ENCODE data around the gene TMEM181. TPM values are rescaled to one million over a fixed set of nuclear protein-coding genes. Genes with fewer than 3 reads are reported as not detected.
A peak's percentile ranks its signal among the peaks of the same experiment; 100 is the strongest.
"Not testable (repeated sequence)": the region's sequence is repeated elsewhere in the genome, so short reads cannot be mapped to it uniquely, and the experiment has no call there.

The TMEM181 gene
- total RNA-seq, 6 experiments from 2014 or later, result 11.3 to 14.0 (median 12.5) TPM

GRCh38 chr6:158611541-158612370, 51.9 kb downstream of the TMEM181 start:
- 53% methylated on average over 12 of the region's 14 CpGs for WGBS (ENCODE audit: insufficient coverage, low coverage, low lambda C conversion rate, missing lambda C conversion rate)
- no peak overlapping the region for H3K27ac ChIP-seq
- no peak overlapping the region for H3K4me3 ChIP-seq
- H3K36me3 ChIP-seq, result peaks cover 0 to 22% (median 10%) of the 10 kb centered on the region in 4 donors
- no peaks in the 10 kb centered on the region for H3K9me3 ChIP-seq
- H3K27me3 ChIP-seq, result no peaks in the 10 kb centered on the region
- no peaks in the 10 kb centered on the region for H3K4me1 ChIP-seq
- TF ChIP-seq POLR2A (IDR thresholded peaks at IDR 0.05), result no peak
- TF ChIP-seq, protein P1, sequence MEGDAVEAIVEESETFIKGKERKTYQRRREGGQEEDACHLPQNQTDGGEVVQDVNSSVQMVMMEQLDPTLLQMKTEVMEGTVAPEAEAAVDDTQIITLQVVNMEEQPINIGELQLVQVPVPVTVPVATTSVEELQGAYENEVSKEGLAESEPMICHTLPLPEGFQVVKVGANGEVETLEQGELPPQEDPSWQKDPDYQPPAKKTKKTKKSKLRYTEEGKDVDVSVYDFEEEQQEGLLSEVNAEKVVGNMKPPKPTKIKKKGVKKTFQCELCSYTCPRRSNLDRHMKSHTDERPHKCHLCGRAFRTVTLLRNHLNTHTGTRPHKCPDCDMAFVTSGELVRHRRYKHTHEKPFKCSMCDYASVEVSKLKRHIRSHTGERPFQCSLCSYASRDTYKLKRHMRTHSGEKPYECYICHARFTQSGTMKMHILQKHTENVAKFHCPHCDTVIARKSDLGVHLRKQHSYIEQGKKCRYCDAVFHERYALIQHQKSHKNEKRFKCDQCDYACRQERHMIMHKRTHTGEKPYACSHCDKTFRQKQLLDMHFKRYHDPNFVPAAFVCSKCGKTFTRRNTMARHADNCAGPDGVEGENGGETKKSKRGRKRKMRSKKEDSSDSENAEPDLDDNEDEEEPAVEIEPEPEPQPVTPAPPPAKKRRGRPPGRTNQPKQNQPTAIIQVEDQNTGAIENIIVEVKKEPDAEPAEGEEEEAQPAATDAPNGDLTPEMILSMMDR (IDR thresholded peaks at IDR 0.05), result no peak
- no peak for DNase-seq
- ATAC-seq, result peak in 1 of 4 donors; percentile 18
- intact Hi-C loops (cut with DNase I), result no loop called here

DNA sequence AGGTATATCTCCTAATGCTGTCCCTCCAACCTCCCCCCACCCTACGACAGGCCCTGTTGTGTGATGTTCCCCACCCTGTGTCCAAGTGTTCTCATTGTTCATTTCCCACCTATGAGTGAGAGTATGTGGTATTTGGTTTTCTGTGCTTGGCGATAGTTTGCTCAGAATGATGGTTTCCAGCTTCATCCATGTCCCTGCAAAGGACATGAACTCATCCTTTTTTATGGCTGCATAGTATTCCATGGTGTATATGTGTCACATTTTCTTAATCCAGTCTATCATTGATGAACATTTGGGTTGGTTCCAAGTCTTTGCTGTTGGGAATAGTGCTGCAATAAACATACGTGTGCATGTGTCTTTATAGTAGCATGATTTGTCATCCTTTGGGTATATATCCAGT, 54.7 kb downstream of the TMEM181 start:
- H3K36me3 ChIP-seq; H3K4me1 ChIP-seq; intact Hi-C loops (cut with DNase I); H3K27ac ChIP-seq; H3K4me3 ChIP-seq; H3K27me3 ChIP-seq; H3K9me3 ChIP-seq; ATAC-seq; DNase-seq: not testable (repeated sequence)
- WGBS (ENCODE audit: insufficient coverage, low coverage, low lambda C conversion rate, missing lambda C conversion rate), result 90% methylated on average over 3 of the region's 3 CpGs

- H3K4me3 ChIP-seq; H3K36me3 ChIP-seq; H3K4me1 ChIP-seq; H3K9me3 ChIP-seq; intact Hi-C loops (cut with DNase I); H3K27me3 ChIP-seq; ATAC-seq; H3K27ac ChIP-seq; DNase-seq: not testable (repeated sequence)
- 100% methylated on average over 3 of the region's 3 CpGs for WGBS (ENCODE audit: insufficient coverage, low coverage, low lambda C conversion rate, missing lambda C conversion rate)
Observed at GRCh38 chr6:158618289-158618688, 58.4 kb downstream of the TMEM181 start.

GRCh38 chr6:158619922-158620801, 60.3 kb downstream of the TMEM181 start:
- Histone ChIP-seq H3K4me3 (no peak overlapping the region), H3K36me3 (no peaks in the 10 kb centered on the region), H3K4me1 (no peaks in the 10 kb centered on the region), H3K9me3 (no peaks in the 10 kb centered on the region), H3K27me3 (no peaks in the 10 kb centered on the region), H3K27ac (no peak overlapping the region)
- WGBS (ENCODE audit: insufficient coverage, low coverage, low lambda C conversion rate, missing lambda C conversion rate), result 85% methylated on average over 8 of the region's 17 CpGs
- peak in 1 of 3 donors; percentile 12 for DNase-seq
- intact Hi-C loops (cut with DNase I), result no loop called here
- peak; percentile 31 to 64 (median 54) for ATAC-seq
- no peak for TF ChIP-seq POLR2A (IDR thresholded peaks at IDR 0.05)
- TF ChIP-seq, protein P1 (IDR thresholded peaks at IDR 0.05), result no peak

DNA sequence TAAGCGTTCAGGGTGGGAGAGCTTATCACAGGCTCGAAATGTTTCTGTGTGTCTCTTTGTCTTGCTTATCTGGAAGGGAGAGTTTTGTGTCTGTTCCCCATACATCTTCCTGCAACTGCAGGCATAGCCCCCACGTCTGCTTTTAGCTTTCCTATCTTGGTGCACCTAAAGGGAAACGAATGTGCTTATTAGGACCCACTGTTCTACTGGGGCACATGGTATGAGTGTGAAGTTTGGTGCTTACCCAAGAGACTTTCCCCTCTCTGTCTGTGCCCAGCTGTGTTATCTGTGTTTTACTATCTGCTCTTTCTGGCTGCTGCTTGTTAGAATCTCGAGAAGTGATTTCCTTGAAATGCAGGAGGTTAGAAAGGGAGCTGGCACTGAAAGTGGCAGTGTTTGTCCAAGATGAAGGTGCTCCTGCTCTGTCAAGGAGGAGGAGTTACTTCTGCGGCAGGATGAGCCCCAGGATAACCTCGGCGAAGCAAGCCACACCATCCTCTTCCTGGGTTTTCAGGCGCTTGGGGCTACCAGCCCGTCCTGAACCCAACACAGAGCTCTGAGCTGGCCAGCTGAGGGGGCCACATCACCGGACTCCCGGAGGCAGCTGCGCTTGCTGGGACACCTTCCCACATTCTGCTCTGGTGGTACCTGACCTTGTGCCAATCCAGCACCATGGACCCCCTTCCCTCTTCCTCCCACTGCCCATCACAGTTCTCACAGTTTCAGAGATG, 61.2 kb downstream of the TMEM181 start:
- Histone ChIP-seq H3K4me3 (no peak overlapping the region), H3K27ac (no peak overlapping the region), H3K27me3 (no peaks in the 10 kb centered on the region), H3K36me3 (peaks cover 0 to 7% (median 0%) of the 10 kb centered on the region in 4 donors), H3K9me3 (no peaks in the 10 kb centered on the region), H3K4me1 (no peaks in the 10 kb centered on the region)
- WGBS (ENCODE audit: insufficient coverage, low coverage, low lambda C conversion rate, missing lambda C conversion rate), result 79% methylated on average over 6 of the region's 13 CpGs
- no peak for TF ChIP-seq POLR2A (IDR thresholded peaks at IDR 0.05)
- TF ChIP-seq, protein P1 (IDR thresholded peaks at IDR 0.05), result no peak
- intact Hi-C loops (cut with DNase I), result no loop called here
- peak in 1 of 3 donors; percentile 30 for DNase-seq
- no peak for ATAC-seq

All from right lobe of liver (tissue), 6 donors.